IPS-18a (cell line): ENCODE measurements around the gene RIMS4.

ENCODE experiments used
- H3K27ac ChIP-seq: one replicate; pipeline ENCODE4 v1.5.1; 2013; ENCODE audit warnings: low read length
- H3K27me3 ChIP-seq: one replicate; pipeline ENCODE4 v1.6.1; 2013; ENCODE audit warnings: mild to moderate bottlenecking, low read length; ENCODE audit not compliant: control insufficient read depth, insufficient read depth
- H3K36me3 ChIP-seq: one replicate; pipeline ENCODE4 v1.6.1; 2013; ENCODE audit warnings: low read depth, low read length; ENCODE audit not compliant: control insufficient read depth
- H3K4me1 ChIP-seq: one replicate; pipeline ENCODE4 v1.6.1; 2013; ENCODE audit warnings: low read depth, low read length; ENCODE audit not compliant: control insufficient read depth
- H3K4me3 ChIP-seq: one replicate; pipeline ENCODE4 v1.5.1; 2013; ENCODE audit warnings: low read length
- H3K9ac ChIP-seq: one replicate; pipeline ENCODE4 v1.6.1; 2013; ENCODE audit warnings: mild to moderate bottlenecking, low read length, moderate library complexity
- H3K9me3 ChIP-seq: one replicate; pipeline ENCODE4 v1.6.1; 2013; ENCODE audit warnings: low read depth, low read length; ENCODE audit not compliant: control insufficient read depth

RIMS4 gene

DNA sequence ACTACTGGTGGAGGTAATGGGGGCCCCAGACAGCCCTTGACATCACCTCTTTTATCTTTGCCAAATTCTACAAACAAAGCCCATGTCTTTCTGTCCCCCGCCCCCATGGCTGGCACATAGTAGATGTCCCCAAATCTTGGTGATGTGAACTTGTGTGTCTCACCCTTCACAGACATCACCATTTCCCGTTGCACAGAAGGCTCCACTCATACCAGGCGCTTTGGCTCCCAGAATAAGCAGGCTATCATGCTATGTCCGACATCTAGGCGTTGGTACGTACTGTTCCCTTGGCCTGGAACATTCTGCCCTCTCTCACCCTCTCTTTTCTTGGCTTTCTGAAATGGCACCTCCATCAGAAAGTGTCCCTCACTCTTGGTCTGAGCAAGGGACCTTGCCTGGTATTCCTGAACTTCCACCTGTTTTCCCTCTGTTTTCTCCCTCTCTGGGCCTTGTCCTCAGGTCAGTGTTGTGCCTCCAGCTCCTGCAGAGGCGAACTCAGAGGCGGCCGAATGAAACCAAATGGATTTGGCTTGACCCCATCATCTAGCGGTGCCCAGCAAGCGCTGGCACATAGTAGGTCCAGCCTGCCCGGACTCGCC lies 96.1 kb downstream of the RIMS4 start:
- no peaks in the 10 kb centered on the region for H3K36me3 ChIP-seq
- no peaks in the 10 kb centered on the region for H3K9me3 ChIP-seq
- no peaks in the 10 kb centered on the region for H3K4me1 ChIP-seq
- H3K27ac ChIP-seq, result no peak overlapping the region
- H3K27me3 ChIP-seq, result no peaks in the 10 kb centered on the region
- no peak overlapping the region for H3K9ac ChIP-seq
- no peak overlapping the region for H3K4me3 ChIP-seq

DNA sequence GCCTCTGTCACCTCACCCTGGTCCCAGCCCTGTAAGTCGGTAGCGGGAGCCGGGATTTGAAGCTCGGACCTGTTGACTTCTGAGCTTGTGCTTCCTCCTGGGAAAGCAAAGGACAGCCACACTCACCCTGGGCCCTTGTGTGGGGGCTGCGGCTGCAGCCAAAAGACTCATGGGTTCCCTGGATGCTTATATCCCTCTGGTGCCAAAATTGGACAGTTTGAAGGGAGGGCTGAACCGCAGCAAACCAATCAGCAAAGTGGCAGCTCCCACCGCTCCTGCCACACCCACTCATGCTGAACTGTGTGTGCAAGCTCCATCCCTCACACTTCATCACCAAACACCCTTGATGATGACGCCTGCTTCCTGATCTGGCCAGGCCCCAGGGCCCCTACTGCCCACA lies 99.1 kb downstream of the RIMS4 start:
- Histone ChIP-seq H3K27me3 (no peaks in the 10 kb centered on the region), H3K9me3 (no peaks in the 10 kb centered on the region), H3K4me3 (no peak overlapping the region), H3K4me1 (no peaks in the 10 kb centered on the region), H3K36me3 (no peaks in the 10 kb centered on the region), H3K27ac (no peak overlapping the region), H3K9ac (no peak overlapping the region)

DNA sequence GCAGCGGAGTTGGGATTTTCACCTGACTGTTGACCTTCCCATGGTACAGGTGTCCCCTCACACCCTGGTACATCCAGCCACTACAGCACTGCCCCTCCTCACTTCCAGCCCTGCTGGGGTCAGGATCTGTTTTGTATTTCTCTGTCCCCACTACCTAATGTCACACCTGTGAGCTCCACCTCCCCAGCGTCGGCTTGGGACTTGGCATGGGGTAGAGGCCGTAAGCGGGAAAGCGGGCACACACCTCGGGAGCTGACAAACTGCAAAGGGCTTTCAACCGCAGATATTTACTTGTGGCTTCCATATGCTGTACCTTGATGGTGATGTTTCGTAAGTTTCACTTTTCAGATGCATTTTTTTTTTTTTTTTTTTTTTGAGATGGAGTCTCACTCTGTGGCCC lies 100.5 kb downstream of the RIMS4 start:
- H3K4me1 ChIP-seq, result no peaks in the 10 kb centered on the region
- H3K27me3 ChIP-seq, result no peaks in the 10 kb centered on the region
- H3K9ac ChIP-seq, result no peak overlapping the region
- H3K36me3 ChIP-seq, result no peaks in the 10 kb centered on the region
- H3K9me3 ChIP-seq, result no peaks in the 10 kb centered on the region
- H3K27ac ChIP-seq, result no peak overlapping the region
- no peak overlapping the region for H3K4me3 ChIP-seq

DNA sequence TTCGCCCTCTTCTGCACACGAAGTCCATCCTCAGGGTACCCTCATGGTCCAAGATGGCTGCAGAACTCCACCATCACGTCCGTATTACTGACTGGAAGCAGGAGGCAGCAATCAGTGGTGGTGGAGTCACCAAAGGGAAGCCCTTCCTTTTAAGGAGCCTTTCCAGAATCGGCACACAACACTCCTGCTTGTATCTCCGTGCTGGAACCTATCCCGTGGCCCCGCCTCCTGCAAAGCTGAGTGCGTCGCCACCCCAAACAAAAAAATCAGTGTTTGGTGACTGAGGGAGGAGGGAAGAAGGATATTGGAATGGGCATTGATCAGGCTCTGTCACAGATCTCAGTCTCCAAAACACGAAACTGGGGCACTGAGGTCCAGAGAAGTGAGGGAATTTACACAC lies 101.0 kb downstream of the RIMS4 start:
- no peaks in the 10 kb centered on the region for H3K36me3 ChIP-seq
- H3K9me3 ChIP-seq, result no peaks in the 10 kb centered on the region
- no peaks in the 10 kb centered on the region for H3K4me1 ChIP-seq
- no peaks in the 10 kb centered on the region for H3K27me3 ChIP-seq
- no peak overlapping the region for H3K4me3 ChIP-seq
- H3K27ac ChIP-seq, result no peak overlapping the region
- H3K9ac ChIP-seq, result no peak overlapping the region

DNA sequence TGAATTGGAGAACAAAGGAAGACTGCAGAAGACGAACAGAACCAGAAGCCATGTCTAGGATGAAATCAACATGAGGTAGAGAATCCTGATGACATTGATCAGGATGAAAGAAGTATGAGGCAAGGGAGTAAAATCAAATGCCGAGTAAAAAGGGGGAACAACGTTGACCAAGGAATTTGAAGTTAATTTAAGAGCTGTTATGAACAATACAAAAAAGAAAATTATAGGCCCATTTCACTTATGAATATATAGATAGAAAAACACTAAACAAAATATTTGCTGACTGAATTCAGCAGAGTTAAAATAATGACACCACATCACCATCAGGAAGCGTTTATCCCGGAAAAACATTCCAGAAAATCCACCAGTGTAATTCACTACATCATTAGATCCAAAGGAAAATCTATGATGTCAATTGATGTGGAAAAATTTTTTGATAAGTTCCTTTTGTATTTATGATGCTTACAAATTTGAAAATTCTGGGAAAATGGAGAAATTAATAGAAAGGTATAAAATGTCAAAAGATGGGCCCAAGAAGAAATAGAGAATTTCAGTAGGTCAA lies 103.2 kb downstream of the RIMS4 start:
- H3K36me3 ChIP-seq, result no peaks in the 10 kb centered on the region
- H3K27ac ChIP-seq, result no peak overlapping the region
- no peaks in the 10 kb centered on the region for H3K27me3 ChIP-seq
- no peak overlapping the region for H3K4me3 ChIP-seq
- no peak overlapping the region for H3K9ac ChIP-seq
- no peaks in the 10 kb centered on the region for H3K9me3 ChIP-seq
- no peaks in the 10 kb centered on the region for H3K4me1 ChIP-seq

DNA sequence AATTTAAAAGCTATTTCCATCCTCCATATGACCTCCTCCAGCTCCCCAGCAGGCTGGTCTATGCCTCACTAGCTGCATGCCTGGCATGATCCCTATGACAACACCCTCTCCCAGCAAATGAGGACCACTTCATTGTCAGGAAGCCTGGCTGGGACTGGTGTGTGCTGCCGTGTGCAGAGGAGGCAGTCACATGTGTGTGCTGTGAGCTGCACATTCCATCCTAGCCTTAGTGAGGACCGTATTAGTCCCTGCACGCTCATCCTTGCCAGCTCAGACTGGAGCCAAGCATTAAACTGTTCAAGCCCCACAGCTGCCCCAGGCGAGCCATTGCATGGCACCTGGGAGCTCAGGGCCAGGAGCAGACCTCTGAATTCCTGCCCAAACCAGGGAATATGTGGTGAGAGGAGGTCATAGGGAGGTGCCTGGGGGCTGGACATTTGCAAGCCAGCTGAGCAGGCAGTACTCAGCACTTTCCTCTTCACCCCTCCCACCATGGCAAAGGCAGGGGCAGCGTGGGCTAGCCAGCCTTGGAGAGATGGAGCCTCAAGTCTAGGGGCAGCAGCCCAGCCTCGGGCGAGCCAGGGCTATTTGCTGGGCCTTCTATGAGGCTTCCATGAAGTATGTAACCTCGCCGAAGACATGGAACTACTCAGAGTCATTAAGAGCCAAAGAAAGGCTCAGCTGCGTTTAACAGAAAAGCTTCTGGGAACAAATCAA lies 103.9 kb downstream of the RIMS4 start:
- no peak overlapping the region for H3K27ac ChIP-seq
- no peak overlapping the region for H3K4me3 ChIP-seq
- H3K27me3 ChIP-seq, result no peaks in the 10 kb centered on the region
- peaks cover 4% of the 10 kb centered on the region for H3K4me1 ChIP-seq
- H3K9ac ChIP-seq, result no peak overlapping the region
- H3K9me3 ChIP-seq, result no peaks in the 10 kb centered on the region
- H3K36me3 ChIP-seq, result no peaks in the 10 kb centered on the region

DNA sequence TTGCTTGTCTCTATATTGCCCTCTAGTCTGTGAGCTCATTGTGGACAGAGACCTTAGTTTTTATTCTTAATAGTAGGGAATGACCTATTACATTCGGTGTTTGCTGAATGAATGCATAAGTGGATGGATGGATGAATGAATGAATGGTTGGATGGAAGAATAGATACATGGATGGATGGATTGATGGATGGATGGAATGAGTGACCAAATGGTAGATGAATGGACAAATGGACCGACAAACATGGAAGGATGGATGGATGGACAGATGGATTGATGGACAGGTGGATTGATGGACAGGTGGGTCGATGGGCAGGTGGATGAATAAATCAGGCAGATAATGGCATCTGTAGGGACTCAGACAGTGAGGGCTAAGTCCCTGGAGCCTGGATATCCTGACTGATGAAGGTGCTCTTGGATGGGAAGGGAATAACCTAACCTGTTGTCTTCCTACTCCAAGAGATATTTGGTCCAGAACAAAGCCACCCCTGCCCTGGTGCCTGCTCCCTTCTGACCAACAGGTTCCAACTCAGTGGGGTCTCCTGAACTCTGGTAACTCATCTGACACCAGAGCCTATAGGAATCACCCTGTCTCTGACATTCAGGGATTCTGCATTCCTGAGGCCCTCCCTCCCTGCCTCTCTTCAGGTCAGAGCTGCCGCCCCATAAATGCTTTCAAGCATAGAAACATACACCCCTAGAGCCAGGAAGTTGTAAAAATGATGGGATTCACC lies 104.8 kb downstream of the RIMS4 start:
- H3K9ac ChIP-seq, result no peak overlapping the region
- no peak overlapping the region for H3K27ac ChIP-seq
- H3K36me3 ChIP-seq, result no peaks in the 10 kb centered on the region
- peaks cover 11% of the 10 kb centered on the region for H3K4me1 ChIP-seq
- no peaks in the 10 kb centered on the region for H3K9me3 ChIP-seq
- H3K4me3 ChIP-seq, result no peak overlapping the region
- no peaks in the 10 kb centered on the region for H3K27me3 ChIP-seq

DNA sequence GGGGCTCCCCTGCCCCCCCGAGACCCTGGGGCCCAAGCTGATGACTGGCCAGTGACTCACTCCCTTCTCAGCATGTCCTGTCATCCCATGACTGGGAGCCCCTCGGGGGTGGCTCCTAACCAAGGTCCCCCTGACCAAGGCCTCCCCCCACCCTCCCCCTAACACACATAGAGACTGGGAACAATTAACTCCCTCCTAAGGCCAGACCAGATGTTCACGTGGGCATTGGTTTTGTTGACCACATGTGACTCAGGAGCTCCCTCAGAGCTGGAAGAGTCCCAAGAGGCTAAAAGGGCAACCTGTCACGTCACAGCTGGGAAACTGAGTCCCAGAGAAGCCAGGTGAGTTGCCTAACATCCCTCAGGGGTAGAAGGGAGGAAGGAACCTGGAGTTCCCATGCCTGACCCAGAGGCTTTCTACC lies 105.8 kb downstream of the RIMS4 start:
- no peak overlapping the region for H3K9ac ChIP-seq
- no peak overlapping the region for H3K4me3 ChIP-seq
- H3K27me3 ChIP-seq, result no peaks in the 10 kb centered on the region
- H3K9me3 ChIP-seq, result no peaks in the 10 kb centered on the region
- H3K36me3 ChIP-seq, result no peaks in the 10 kb centered on the region
- H3K27ac ChIP-seq, result no peak overlapping the region
- peaks cover 11% of the 10 kb centered on the region for H3K4me1 ChIP-seq

DNA sequence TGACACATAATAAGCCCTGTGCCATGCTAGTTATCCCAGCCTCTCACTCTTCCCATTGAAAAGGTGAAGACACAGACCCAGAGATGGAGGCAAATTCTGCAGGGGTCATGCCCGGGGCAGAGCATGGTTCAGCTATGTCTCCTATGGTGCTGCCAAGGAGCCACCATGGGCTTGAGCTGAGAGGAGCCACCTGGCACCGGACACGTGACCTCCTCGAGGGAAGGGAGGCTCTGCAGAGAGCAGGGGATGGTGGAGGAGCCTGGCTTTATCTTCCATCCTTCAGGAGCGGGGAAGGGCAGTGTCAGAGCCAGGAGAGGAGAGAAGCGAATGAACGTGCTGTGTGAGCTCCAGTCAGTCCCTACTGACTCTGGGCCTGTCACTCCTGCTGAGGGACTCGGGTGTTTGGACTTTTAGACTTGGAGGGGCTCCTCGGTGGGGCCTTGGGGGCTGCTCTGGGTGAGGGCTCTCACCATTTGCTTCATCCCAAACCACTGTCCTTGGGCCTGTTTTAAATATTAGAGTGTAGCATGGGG lies 106.3 kb downstream of the RIMS4 start:
- no peak overlapping the region for H3K27ac ChIP-seq

DNA sequence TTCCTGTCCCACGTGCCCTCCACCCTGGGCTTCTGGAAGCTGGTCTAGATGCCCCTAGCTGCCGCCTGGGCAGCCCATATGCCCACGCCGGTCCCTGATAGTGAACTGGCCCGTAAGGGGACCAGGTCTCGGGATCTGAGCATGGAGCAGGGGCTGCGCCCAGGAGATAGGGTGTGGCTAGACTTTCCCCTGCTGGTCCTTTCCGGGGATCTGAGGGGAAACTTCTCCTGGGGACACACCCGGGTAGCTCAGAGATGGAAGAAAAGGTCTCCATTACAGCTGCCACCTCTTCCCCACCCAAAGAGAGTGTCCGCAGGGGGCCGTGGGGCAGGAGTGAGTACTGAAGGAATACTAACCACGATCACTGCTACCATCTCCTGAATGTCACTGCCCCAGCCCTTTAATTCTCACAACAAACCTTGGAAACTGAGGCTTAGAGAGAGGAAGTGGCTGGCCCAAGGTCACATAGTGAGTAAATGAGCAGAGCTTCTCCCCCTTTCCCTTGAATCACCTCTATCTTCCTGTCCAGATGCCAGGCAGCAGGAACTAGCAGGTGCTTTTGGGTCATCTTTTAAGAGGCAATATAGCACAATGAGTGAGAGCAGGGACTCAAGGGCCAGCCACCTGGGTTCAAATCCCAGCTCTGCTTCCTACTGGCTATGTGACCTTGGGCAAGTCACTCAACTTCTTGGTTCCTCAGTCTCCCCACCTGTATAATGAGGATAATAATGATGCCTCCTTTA lies 107.0 kb downstream of the RIMS4 start:
- H3K4me1 ChIP-seq, result peaks cover 11% of the 10 kb centered on the region
- no peak overlapping the region for H3K4me3 ChIP-seq
- no peak overlapping the region for H3K9ac ChIP-seq
- H3K27ac ChIP-seq, result no peak overlapping the region
- H3K36me3 ChIP-seq, result no peaks in the 10 kb centered on the region
- H3K27me3 ChIP-seq, result no peaks in the 10 kb centered on the region
- no peaks in the 10 kb centered on the region for H3K9me3 ChIP-seq

More for the DNA sequence above, 106.3 kb downstream of the RIMS4 start:
- Histone ChIP-seq H3K36me3 (no peaks in the 10 kb centered on the region), H3K9ac (no peak overlapping the region), H3K9me3 (no peaks in the 10 kb centered on the region), H3K27me3 (no peaks in the 10 kb centered on the region), H3K4me3 (no peak overlapping the region), H3K4me1 (peaks cover 11% of the 10 kb centered on the region)

DNA sequence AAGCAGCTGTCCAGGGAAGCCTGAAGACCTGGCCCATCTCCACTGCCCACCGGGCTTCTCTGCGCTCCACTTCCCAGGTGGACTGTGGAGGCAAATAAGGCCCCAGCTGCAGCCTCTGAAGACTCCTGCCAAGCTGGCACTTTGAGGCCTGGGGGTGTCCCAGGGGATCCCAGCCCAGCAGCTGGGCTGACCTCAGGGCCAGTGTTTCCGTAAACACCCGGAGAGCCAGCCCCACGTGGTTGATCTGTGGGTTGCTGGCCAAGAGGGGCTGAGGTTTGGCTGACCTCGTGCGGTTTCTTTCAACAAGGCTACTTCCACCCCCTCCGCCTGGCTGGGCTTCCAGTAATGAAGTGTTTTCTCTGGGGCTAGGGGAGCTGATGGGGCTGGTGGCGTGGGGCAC lies 107.6 kb downstream of the RIMS4 start:
- Histone ChIP-seq H3K27me3 (no peaks in the 10 kb centered on the region), H3K36me3 (no peaks in the 10 kb centered on the region), H3K9me3 (no peaks in the 10 kb centered on the region), H3K4me3 (no peak overlapping the region), H3K9ac (no peak overlapping the region), H3K4me1 (peaks cover 11% of the 10 kb centered on the region), H3K27ac (no peak overlapping the region)
